Upper lobe of left lung (tissue), 6 donors: ENCODE data around the gene LAIR2. TPM values are rescaled to one million over a fixed set of nuclear protein-coding genes. Genes with fewer than 3 reads are reported as not detected.

Source experiments
- ATAC-seq, 2 donors: fragments of 200-7000 bp; cut with Tn5 transposase; one replicate each; pipeline ENCODE4 v1.9.1; 2022; ENCODE audit warnings: mild to moderate bottlenecking in 2 of 2, moderate library complexity in 2 of 2; ENCODE audit not compliant: low FRiP score in 2 of 2
- DNase-seq, 2 donors: peaks; one replicate each; pipeline ENCODE4 v3.0.0-alpha.2; 2019 to 2020
- H3K27ac ChIP-seq, 4 donors: fragments of 200-600 bp; sonication (generic); one replicate each; pipeline ENCODE4 v1.5.1; 2016 to 2019
- H3K27me3 ChIP-seq, 4 donors: fragments of 200-600 bp; sonication (generic); one replicate each; pipeline ENCODE4 v1.5.1; 2017 to 2019
- H3K36me3 ChIP-seq, 4 donors: fragments of 200-600 bp; sonication (generic); one replicate each; pipeline ENCODE4 v1.5.1; 2016 to 2019
- H3K4me1 ChIP-seq, 4 donors: fragments of 200-600 bp; sonication (generic); one replicate each; pipeline ENCODE4 v1.5.1; 2018 to 2019
- H3K4me3 ChIP-seq, 4 donors: fragments of 200-600 bp; sonication (generic); one replicate each; pipeline ENCODE4 v1.5.1; 2017 to 2019; ENCODE audit warnings: mild to moderate bottlenecking in 2 of 4, moderate library complexity in 1 of 4
- H3K9me3 ChIP-seq, 4 donors: fragments of 200-600 bp; sonication (generic); one replicate each; pipeline ENCODE4 v1.5.1; 2018 to 2019
- CTCF ChIP-seq, 6 experiments: fragments of 450-650 bp in 4 of 6; fragments of 200-600 bp in 2 of 6; sonication (generic) in 2 of 6; IDR thresholded peaks; one replicate each; pipeline ENCODE4 v1.5.1; 2016 to 2019; ENCODE audit warnings: antibody characterized with exemption in 6 of 6
- EP300 ChIP-seq, 4 donors: sonication (generic); formaldehyde crosslinking; IDR thresholded peaks; one replicate each; pipeline ENCODE4 v1.5.1; 2017; ENCODE audit warnings: antibody characterized with exemption in 4 of 4, control low read depth in 2 of 4
- POLR2A ChIP-seq, 4 donors: fragments of 450-650 bp; IDR thresholded peaks; one replicate each; pipeline ENCODE4 v1.5.1; 2016 to 2017; ENCODE audit warnings: antibody characterized with exemption in 4 of 4, mild to moderate bottlenecking in 2 of 4
- POLR2AphosphoS5 ChIP-seq, 2 donors: sonication (generic); formaldehyde crosslinking; IDR thresholded peaks; one replicate each; pipeline ENCODE4 v1.5.1; 2017; ENCODE audit warnings: antibody characterized with exemption in 2 of 2
- WGBS, 2 donors: methylation state at CpG; one replicate each; pipeline ENCODE4 v1.1.5; 2017 to 2018; 5-methylcytosine and 5-hydroxymethylcytosine counted together
- total RNA-seq, 6 donors: library from RNA; depleted of rRNA in 4 of 6; stranded (reverse); fragments of >200 nt in 4 of 6; gene quantifications; one replicate each; pipeline versions ENCODE4 v1.1.0 to v1.2.1, GENCODE V29; 2016 to 2021
- donor health status: DM: no; HTN: no; CAD: no; lungs with moderate emphysema.
- donor health status: DM: no; HTN: yes; CAD: no; lungs with severe emphysema.

The LAIR2 gene
- total RNA-seq, 6 donors from 2014 or later, result not detected

GRCh38 chr19:54460230-54461005 is 42.2 kb upstream of the LAIR2 start:
- peaks cover 29 to 57% (median 36%) of the 10 kb centered on the region in 4 donors for H3K4me1 ChIP-seq
- H3K9me3 ChIP-seq, result no peaks in the 10 kb centered on the region
- ATAC-seq, result no peak
- no peak overlapping the region for H3K4me3 ChIP-seq
- H3K27ac ChIP-seq, result peak overlapping the region in 3 of 4 donors; percentile 39 to 98 (median 98)
- peak in 1 of 2 donors; percentile 81 for DNase-seq
- H3K27me3 ChIP-seq, result no peaks in the 10 kb centered on the region
- TF ChIP-seq CTCF (IDR thresholded peaks at IDR 0.05) (no peak), EP300 (IDR thresholded peaks at IDR 0.05) (no peak), POLR2A (IDR thresholded peaks at IDR 0.05) (no peak)
- 73 to 78% methylated on average over 20 to 32 of the region's 39 CpGs for WGBS, 2 donors
- H3K36me3 ChIP-seq, result peaks cover 53 to 70% (median 69%) of the 10 kb centered on the region in 4 donors

- peaks cover 47 to 62% (median 61%) of the 10 kb centered on the region in 4 donors for H3K36me3 ChIP-seq
Measured at GRCh38 chr19:54461210-54461609, 41.4 kb upstream of the LAIR2 start.

GRCh38 chr19:54461613-54462012 is 41.0 kb upstream of the LAIR2 start:
- Histone ChIP-seq H3K27me3 (no peaks in the 10 kb centered on the region), H3K9me3 (no peaks in the 10 kb centered on the region), H3K36me3 (peaks cover 43 to 58% (median 57%) of the 10 kb centered on the region in 4 donors), H3K4me1 (peaks cover 29 to 61% (median 36%) of the 10 kb centered on the region in 4 donors), H3K4me3 (peak overlapping the region in 2 of 4 donors; percentile 65 to 81), H3K27ac (peak overlapping the region in 3 of 4 donors; percentile 16 to 98 (median 98))
- TF ChIP-seq POLR2A (IDR thresholded peaks at IDR 0.05) (no peak), CTCF (IDR thresholded peaks at IDR 0.05) (no peak), EP300 (IDR thresholded peaks at IDR 0.05) (no peak)
- WGBS, 2 donors, result 36 to 49% methylated on average over 3 of the region's 3 CpGs
- DNase-seq, result no peak
- ATAC-seq, result no peak

More at GRCh38 chr19:54461210-54461609, 41.4 kb upstream of the LAIR2 start:
- 76 to 85% methylated on average over 27 of the region's 27 CpGs for WGBS, 2 donors
- Histone ChIP-seq H3K4me1 (peaks cover 29 to 61% (median 36%) of the 10 kb centered on the region in 4 donors), H3K9me3 (no peaks in the 10 kb centered on the region), H3K4me3 (peak overlapping the region in 1 of 4 donors; percentile 7), H3K27ac (peak overlapping the region; percentile 16 to 98 (median 64)), H3K27me3 (no peaks in the 10 kb centered on the region)
- no peak for ATAC-seq
- peak in 1 of 2 donors; percentile 86 for DNase-seq
- TF ChIP-seq POLR2AphosphoS5 (IDR thresholded peaks at IDR 0.05), result no peak
- TF ChIP-seq EP300 (IDR thresholded peaks at IDR 0.05), result no peak
- no peak for TF ChIP-seq CTCF (IDR thresholded peaks at IDR 0.05)
- no peak for TF ChIP-seq POLR2A (IDR thresholded peaks at IDR 0.05)

- peaks cover 38 to 53% (median 52%) of the 10 kb centered on the region in 4 donors for H3K36me3 ChIP-seq
- TF ChIP-seq EP300 (IDR thresholded peaks at IDR 0.05), result no peak
- no peak for TF ChIP-seq POLR2AphosphoS5 (IDR thresholded peaks at IDR 0.05)
- TF ChIP-seq CTCF (IDR thresholded peaks at IDR 0.05), result no peak
- TF ChIP-seq POLR2A (IDR thresholded peaks at IDR 0.05), result no peak
- DNase-seq (no peak), ATAC-seq (no peak)
- 50 to 81% methylated on average over 1 to 8 of the region's 15 CpGs for WGBS, 2 donors
- H3K4me1 ChIP-seq, result peaks cover 29 to 61% (median 36%) of the 10 kb centered on the region in 4 donors
- peak overlapping the region; percentile 65 to 83 (median 82) for H3K4me3 ChIP-seq
- no peaks in the 10 kb centered on the region for H3K27me3 ChIP-seq
- peak overlapping the region; percentile 97 to 99 (median 98) for H3K27ac ChIP-seq
- no peaks in the 10 kb centered on the region for H3K9me3 ChIP-seq
Measured at GRCh38 chr19:54462047-54462654, 40.5 kb upstream of the LAIR2 start.
